ENCODE results near the gene ZBTB3.

GRCh38 chr11:62753736-62754603, at the start of gene ZBTB3:
- TF ChIP-seq RFX5 (IDR thresholded peaks at IDR 0.05; ENCODE audit: borderline replicate concordance, low read depth, low read length) (no peak), EP300 (IDR thresholded peaks at IDR 0.05; ENCODE audit: borderline replicate concordance in 1 of 2, low read depth in 2 of 2, low read length in 2 of 2) (no peak)
